Activated gamma-delta T cell treated with anti-CD3 and anti-CD28 coated beads, Interleukin-2, amount 50 U/mL, for 16 hours (primary cell): ENCODE data around the gene ALOX5.

Experiments
- DNase-seq: peaks from one replicate; pipeline ENCODE4 v3.0.0-alpha.2; 2020; ENCODE audit warnings: low read depth

The ALOX5 gene

DNA sequence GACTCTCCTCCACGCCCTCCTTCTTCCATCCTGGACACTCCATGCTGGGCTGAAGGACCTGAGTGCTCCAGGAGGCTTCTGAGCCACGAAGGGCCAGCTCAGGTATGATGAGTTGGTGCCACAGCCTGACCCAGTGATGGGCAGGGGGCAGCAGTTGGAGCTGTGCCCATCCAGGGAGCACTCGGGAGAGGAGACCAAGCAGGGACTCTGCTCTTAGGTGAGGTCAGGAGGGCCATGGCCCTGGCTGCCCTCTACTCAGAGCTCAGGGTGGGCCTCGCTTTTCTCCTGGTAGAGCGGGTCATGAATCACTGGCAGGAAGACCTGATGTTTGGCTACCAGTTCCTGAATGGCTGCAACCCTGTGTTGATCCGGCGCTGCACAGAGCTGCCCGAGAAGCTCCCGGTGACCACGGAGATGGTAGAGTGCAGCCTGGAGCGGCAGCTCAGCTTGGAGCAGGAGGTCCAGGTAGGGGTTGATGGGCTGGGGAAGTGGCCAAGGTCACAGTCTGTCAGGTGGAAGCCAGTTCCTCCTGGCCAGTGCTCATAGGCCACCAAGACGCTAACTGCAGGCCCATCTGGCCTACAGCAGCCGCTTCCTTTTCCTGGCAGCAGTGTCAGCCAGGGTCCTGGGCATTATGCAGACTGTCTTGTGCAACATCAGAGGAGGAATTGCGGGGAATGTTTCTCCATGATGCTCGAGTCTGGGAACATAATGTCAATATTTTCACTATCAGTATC is 50.8 kb downstream of the ALOX5 start:
- no peak for DNase-seq

DNA sequence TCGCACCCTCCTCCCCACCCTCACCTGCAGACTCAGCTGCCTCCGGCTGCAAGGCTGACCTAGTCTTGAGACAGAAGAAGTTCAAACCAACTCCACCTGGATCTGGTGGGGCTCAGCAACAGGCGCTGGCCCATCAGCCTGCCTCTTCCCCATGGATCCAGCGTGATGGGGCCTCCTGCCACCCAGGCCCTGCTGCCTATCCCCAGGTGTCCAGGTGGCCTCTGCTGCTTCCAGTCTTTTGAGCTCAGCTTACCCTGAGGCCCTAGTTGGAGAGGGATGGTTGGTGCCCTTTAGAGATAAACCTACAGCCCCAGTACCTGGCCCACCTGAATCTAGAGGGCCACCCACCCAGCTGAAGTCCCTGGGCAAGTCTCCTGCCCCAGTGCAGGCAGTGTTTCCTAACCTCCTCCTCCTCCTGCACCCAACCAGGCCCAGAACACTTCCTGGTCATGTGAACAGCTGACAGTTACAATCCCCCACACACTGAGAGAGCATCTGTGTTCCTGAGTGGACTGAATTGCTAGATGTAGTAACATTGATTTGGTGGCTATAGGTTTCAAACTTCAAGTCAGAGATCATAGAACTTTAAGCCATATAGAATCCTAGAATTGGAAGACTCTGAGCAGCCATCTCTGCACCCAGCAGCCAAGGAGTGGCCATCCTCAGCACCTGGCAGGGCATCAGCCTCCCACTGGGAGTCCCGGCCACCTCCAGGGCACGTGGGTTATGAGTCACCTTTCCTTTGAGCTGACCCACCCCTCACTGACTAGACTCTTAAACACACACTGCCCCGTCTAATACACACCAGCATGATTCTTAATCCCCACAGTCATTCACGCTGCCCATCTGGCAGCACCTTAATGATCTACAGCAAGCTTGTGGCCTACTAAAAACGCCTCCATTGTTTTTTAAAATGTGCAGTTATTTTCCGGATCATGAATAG is 51.9 kb downstream of the ALOX5 start:
- DNase-seq, result no peak

DNA sequence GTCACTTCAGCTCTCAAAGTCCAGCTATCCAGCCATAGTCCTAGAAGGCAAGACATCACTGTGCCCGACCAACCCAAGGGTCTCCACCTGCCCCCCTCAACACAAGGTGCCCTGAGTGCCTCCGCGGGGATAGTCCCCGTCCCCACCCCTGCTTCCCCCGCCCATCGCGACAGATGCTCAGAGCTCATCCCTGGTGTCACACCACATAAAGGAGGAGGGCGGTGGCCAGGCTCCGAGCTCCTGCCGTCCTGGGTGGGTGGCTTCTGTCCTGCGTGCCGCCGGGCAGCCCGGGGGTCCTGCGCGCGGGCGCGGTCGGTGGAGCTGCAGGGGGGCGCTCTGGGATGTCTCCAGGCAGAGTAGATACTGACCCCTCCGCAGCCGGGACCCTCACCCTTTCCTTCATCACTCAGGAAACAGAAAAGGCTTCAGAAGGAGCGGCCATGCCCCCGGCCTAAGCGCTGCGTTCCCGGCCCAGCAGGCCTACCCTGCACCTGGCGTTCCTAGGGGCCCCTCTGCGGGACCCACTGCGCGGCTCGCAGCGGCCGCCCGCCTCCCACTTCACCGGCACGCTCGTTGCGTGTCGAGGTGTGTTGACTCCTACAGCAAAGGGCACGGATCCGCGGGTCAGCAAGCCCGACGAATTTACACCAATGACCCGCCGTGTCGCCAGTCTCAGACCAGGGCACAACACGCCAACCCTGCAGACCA is 53.4 kb downstream of the ALOX5 start:
- DNase-seq, result no peak

DNA sequence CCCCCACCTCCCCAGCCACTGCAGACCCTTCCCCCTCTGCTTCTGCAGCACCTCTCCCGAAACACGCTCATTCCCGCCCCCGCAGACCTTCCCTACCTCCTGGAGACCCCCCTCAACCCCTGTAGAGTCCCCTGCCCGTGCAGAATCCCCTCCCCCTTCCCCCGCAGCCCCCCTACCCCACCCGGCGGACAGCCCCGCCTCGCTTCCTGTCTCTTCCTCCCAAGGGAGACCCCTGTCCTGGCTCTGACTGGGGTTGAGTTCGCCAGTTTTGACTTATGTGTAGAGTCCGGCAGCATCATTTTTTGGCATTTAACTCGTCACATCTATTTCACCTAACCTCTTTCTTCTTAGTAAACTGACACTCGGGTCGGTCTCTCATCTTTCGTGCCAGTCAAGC is 54.0 kb downstream of the ALOX5 start:
- DNase-seq, result no peak

DNA sequence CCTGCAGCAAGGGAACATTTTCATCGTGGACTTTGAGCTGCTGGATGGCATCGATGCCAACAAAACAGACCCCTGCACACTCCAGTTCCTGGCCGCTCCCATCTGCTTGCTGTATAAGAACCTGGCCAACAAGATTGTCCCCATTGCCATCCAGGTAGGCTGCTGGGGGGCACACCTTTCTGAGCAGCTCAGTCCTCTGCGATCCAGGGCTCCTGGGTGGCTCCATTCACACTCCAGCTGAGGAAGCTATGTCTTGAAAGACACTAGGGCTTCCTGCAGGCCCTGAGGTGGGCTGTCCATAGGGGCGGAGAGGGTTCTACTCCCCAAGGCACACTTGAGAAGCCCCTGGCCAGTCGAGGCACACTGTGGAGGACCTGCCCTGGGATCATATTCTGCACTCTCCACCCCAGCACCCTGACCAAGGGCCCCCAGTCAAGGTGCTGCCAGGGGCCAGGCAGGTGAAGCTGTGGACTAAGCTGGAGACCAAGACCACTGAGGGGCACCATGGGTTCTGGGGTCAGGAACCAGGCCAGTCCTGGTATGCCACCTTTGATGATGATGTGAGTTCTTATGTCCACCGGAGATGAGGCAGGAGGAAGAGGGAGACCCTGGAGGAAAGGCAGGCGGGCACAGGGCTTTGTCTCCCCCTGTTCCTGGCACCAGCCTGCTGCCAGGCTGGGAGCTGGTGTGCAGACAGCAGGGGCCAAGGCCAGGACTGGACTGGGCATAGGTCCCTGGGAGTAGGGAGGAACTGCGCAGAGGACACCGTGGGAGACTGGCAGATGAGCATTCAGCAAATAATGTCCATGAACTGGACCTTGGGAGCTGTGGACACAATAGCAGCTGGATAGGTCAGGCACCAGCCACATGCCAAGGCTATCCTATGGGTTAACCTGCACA is 54.8 kb downstream of the ALOX5 start:
- DNase-seq, result no peak

DNA sequence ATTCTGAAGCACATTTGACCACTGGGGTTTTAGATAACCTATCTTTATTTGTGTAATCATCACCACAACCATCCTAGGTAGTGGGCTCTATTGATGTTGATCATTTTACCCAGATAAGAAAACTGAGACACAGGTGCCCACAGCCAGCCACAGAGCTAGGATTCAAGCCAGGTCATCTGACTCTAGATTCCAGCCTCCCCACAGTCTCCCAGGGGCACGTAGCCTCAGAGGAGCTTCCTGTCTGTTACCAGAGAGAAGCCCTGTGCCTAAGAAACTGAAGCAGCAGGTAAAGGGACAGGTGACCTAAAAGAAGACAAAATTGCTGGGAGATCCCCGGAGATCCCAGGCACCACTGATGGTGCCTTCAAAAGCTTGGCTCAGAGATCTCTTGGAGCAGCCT is 55.8 kb downstream of the ALOX5 start:
- DNase-seq, result no peak

DNA sequence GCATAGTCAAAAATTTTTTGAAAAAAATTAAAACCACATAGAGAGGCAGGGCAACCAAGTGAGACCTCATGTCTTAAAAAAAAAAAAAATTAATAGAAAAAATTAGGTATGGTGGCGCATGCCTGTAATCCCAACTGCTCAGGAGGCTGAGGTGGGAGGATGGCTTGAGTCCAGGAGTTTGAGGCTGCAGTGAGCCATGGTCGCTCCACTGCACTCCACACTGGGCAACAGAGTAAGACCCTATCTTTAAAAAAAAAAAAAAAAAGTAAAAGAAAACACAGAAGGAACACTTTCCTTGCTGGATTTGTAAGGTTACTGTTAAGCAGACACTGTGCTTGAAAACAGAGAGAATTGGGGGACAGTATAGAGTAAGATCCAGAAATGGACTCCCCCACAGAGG is 58.1 kb downstream of the ALOX5 start:
- DNase-seq, result no peak

DNA sequence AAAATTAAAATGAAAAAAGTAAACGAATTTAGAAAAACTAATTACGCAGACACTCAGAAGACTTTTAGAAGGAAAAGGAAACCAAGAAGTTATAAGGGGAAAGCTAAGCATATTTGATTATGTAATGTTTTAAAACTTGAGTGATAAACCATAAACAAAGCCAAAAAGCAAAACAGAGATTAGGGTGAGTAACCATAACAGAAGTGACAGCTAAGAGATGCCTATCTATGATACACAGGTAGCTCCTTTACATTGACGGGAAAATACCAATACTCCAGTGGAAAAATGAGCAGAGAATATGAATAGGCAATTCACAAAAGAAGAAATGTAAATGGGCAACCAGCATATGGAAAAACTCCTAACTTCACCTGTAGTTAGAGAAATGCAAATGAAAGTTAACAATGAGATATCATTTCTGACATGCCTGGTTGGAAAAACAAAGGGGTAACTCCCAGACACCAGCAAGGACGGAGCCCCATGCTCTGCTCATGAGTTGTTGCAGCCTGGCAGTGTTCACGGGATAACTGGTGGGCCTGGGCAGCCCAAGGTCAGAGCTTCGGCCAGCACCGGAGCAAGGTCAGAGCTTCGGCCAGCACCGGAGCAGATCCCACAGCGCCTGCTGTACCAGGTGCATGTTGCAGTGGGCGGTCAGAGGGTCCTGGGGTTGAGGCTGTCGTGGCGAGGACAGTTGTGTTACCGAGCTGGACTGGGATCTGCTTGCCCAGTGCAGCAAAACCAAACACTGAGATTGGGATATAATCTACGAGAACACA is 58.9 kb downstream of the ALOX5 start:
- DNase-seq, result no peak

DNA sequence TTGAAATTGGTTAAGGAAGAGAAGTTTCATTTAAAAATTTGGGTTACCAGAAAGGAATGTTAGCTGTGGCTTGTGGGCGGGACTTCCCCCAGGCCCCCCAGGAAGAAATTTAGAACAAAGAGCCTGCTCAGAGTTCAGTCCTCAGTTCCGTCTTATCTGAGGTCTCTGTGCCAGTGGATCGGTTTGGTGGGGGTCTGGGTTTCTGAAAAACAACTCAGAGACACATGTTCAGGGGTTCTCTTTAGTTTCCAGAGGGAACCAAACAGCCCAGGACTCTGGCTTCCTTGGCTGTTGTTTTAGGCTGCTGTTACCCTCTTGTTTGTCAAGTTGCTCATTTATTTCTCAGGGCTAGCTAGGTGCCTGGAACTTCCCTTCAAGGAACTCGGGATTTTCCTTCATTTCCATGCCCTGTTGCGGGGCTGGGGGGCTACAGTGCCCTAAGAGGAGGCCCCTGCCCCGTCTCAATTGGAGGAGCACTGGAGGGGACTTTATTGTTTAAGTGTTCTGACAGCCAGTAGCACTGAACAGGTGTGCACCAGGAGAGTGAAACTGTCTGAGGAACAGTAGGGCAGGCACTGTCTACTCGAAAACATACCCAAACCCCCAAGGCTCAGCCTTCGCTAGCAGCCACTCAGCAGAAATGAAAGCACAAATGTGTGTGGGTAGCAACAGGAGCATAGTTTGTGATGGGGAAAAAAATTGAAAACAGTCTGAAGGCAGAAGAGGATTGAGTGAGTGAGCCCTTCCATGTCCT is 59.9 kb downstream of the ALOX5 start:
- DNase-seq, result no peak

DNA sequence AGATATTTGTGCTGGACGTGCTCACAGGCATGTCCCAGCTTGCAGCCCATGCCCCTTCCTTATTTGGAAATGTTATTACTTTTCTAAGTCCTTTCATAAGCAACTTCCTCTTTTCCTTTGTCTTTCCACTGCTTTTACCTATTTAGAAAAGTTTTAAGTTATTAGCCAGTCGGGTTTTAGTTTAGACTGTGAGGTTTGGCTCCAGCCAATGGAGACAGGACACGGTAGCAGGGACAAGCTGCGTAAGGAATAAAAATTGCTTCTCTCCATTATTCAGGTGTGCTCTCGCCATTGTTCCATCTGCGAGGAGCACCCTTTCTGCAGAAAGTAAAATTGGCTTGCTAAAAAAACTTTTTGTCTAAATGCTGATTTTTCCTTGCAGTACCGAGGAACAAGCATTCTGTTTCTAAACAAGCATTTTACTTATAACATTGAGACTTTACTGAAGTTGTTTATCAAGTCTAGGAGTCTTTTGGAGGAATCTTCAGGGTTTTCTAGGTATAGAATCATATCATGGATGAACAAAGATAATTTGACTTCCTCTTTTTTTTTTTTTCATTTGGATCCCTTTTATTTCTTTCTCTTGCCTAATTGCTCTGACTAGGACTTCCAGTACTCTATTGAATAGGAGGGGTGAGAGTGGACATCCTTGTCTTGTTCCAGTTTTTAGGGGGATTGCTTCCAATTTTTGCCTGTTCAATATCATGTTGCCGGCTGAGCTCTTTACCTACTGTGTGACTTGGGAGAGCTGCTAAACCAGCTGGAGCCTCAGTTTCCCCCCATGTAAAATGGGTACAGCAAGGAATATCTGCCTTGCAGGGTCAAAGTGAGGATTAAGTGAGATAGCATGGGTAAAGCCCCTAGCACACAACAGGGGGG is 63.8 kb downstream of the ALOX5 start:
- DNase-seq, result no peak

DNA sequence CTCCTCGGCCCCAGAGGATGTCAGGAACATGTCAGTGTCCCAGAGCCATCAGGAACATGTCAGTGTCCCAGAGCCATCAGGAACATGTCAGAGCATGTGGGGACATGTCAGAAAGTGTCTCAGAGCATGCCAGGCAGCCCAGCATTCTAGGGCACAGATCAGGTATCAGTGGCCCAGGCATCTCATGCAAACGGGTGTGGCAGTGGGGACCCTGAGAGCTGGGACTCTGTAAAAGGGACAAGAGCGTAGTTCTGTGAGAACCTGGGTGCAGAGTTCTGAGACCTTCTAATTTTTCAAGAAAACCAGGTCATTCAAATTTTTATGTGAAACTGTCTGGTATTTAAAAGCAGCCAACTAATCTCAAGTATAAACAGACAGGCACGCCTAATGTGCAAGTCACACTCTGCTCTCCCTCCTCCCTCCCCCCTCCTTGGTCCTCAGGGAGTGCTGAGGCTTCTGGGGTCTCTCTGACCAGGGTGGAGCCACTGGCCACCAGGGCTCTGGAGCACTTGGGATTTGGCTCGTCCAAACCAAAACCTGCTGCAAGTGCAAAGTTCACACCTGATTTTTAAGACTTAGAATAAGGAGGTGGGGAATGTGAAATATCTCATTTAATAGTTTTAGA is 64.6 kb downstream of the ALOX5 start:
- no peak for DNase-seq

DNA sequence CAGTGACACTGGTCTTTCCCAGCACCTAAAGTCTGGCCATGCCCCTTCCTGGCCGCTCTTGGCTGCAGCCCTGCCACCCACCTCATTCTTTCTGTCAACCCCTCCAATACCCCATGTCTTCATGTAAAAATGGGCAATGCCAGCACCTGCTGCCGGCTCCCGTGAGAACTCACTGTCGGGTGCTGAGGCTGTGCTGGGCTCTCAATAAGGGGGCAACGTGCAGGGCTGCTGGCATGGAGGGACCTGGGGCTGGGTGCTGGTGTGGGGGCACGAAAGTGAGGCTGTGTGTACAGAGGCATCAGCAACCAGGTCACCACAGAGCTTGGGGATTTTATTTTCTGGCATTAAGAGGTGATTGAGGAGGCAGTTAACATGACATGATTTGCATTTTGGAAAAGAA is 65.3 kb downstream of the ALOX5 start:
- DNase-seq, result no peak

DNA sequence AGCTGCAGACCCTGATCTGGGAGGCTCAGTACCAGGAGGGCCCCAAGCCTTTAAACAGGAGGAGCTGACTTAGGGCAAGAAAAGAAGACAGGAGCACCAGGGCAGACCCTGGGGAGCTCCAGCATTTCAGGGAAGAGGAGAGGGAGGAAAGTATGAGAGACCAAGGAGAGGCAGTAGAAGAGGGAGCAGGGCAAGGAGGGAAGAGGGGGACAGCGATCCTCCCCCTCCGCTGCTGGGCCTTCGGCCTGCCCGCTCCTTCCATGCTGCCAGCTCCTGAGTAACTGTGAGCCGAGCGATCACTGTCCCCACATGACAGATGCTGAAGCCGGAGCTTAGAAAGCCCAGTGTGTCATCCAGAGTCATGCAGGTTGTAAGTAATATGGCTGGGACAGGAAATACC is 65.9 kb downstream of the ALOX5 start:
- no peak for DNase-seq

DNA sequence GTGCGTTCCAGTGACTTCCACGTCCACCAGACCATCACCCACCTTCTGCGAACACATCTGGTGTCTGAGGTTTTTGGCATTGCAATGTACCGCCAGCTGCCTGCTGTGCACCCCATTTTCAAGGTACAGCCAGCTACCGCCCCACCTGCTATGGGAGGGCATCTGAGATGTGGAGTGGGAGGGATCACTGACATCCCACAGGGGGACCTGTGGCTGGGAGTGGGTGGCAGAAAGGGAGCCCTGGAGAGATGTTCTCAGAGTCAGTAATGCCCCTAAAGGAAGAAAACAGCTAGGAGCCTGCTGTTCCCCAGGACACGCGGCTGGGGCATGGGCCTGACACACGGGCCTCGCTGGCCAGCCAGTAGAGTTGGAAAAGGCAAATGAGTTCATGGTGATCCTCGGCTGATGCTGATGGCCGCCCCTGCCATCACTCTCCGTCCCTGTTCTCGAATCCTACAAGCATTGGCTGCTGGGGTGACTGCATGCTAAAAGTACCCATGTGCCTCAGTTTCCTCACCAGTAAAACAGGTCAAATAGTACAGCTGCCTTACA is 66.6 kb downstream of the ALOX5 start:
- no peak for DNase-seq

DNA sequence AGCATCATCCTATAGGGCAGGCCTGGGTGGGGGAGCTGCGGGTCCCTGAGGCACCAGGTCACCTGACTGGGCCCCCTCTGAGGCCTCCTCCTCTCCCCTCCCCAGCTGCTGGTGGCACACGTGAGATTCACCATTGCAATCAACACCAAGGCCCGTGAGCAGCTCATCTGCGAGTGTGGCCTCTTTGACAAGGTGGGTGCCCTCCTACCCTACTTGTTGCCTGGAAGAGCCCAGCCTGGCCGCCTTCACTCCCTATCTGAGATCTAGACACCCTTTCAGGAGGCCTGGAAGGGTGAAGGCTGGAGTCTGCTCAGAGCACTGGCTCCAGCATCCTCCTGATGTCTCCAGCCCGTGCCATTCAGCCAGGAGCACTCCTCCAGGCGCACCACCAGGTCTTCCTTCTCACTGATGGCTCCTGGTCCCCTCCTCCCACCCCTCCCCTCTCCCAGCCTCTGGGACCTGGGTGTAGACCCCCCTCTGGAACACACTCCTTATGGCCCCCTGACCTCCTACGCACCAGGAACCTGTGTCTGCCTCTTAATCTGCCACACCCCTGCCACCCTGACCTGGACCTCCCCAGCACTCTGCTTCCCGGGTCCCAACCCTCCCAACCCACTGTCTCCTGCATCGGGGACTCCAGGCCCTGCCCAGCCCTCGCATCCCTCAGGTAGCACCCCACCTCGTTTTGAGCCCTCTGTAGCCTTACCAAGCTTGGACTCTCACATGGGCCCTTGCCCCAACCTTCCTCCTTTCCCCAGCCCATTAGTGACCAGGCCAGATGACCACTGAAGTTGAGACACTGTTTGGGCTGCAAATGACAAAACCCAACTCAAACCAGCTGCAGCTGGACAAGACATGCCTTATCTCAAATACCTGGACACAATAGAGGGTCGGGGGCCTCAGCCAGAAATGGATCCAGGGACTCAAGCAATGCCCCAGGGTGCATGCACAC is 67.5 kb downstream of the ALOX5 start:
- DNase-seq, result no peak

DNA sequence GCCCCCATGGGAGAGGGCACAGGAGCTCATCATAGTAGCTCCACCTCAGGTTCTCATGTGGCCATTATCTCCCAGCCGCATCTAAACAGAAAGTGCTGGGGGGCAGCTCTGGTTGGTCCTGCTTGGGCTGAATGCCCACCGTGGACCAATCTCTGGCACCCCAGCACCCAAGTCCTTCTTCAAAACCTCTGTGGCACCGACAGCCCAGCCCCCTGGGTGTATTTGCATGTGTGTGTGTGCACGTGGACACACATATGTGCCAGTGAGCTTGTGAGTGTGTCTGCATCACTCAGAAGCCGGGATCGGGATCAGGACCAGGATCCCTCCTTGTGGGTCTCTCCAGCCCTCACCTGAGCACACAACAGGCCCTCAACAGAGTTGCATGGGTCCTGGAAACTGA is 68.2 kb downstream of the ALOX5 start:
- no peak for DNase-seq

DNA sequence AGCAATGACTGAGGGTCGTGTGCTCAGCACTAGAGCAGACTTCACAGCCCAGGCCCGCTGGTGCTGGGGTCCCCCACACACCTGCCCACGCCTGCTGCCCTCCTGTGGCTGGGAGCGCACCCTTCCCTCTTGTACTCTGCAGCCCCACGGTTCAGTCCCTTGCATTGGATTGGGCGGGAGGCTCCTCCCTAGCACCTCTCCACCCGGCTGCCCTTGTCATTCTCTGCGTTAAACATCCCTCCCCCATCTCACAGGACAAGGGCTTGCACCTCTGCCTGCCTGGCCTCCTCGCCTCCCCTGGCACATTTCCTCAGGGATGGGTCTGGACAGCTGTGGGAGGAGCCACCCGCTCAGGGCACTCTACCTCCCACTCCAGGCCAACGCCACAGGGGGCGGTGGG is 68.6 kb downstream of the ALOX5 start:
- DNase-seq, result no peak
